GM12878 (cell line): ENCODE results near the gene HOXD11. TPM values are rescaled to one million over a fixed set of nuclear protein-coding genes. Genes with fewer than 3 reads are reported as not detected.

ENCODE experiments used
- ATAC-seq: fragments of 200-7000 bp; cut with Tn5 transposase; 3 replicates; pipeline ENCODE4 v1.9.1; 2020; ENCODE audit warnings: mild to moderate bottlenecking, moderate library complexity
- BruUV-seq: library from RNA; stranded (reverse); fragments of 400-500 nt; replicated peaks from 2 replicates; lab custom pipeline; 2021; lab: Mats Ljungman, UMichigan
- CTCF ChIA-PET: fragments of 300-600 bp; sonication (Branson Sonifier 250); formaldehyde crosslinking; extraction: SDS; loops from one replicate; lab custom pipeline; 2021; ENCODE audit warnings: inconsistent platforms; lab: Yijun Ruan, JAX
- POLR2A ChIA-PET: fragments of 350-600 bp; formaldehyde crosslinking; extraction: SDS; loops from one replicate; lab custom pipeline; 2021; ENCODE audit warnings: inconsistent platforms; lab: Charles Lee
- RAD21 ChIA-PET: fragments of 300-600 bp; sonication (Branson Sonifier 250); formaldehyde crosslinking; loops from one replicate; lab custom pipeline; 2023; ENCODE audit warnings: antibody characterized with exemption; ENCODE audit not compliant: unreplicated experiment; lab: Charles Lee
- SMC1A ChIA-PET: fragments of 300-600 bp; sonication (Branson Sonifier 250); formaldehyde crosslinking; loops from one replicate; lab custom pipeline; 2023; ENCODE audit not compliant: unreplicated experiment, uncharacterized antibody; lab: Charles Lee
- DNase-seq: peaks from one replicate; pipeline ENCODE4 v3.0.0-alpha.2; 2011; ENCODE audit warnings: low read depth, low spot score
- FAIRE-seq: peaks from 3 replicates; lab custom pipeline; 2011; peaks lifted over from hg19 to GRCh38; lab: Jason Lieb, UNC
- H2AFZ ChIP-seq: 2 replicates; pipeline ENCODE4 v1.6.0; 2011; ENCODE audit warnings: low read depth, low read length, control low read depth; ENCODE audit not compliant: control insufficient read depth
- H3K27ac ChIP-seq: 2 replicates; pipeline ENCODE4 v1.5.1; 2011; ENCODE audit warnings: control low read depth; ENCODE audit not compliant: control insufficient read depth, insufficient read depth
- H3K27me3 ChIP-seq, 2 experiments: replicated peaks in 1 of 2; 2 replicates each; pipeline versions ENCODE4 v1.6.0 to v1.6.1; 2011; ENCODE audit warnings: low read length in 1 of 2; ENCODE audit not compliant: control insufficient read depth in 2 of 2, insufficient read depth in 2 of 2
- H3K36me3 ChIP-seq, 2 experiments: 2 replicates each; pipeline ENCODE4 v1.5.1; 2011; ENCODE audit warnings: low read length in 1 of 2; ENCODE audit not compliant: control insufficient read depth in 2 of 2, insufficient read depth in 2 of 2
- H3K4me1 ChIP-seq: 2 replicates; pipeline ENCODE4 v1.6.1; 2011; ENCODE audit warnings: mild to moderate bottlenecking, low read length, moderate library complexity, mixed read lengths; ENCODE audit not compliant: control insufficient read depth, insufficient read depth
- H3K4me2 ChIP-seq: 2 replicates; pipeline ENCODE4 v1.6.0; 2011; ENCODE audit warnings: control low read depth; ENCODE audit not compliant: control insufficient read depth, insufficient read depth
- H3K4me3 ChIP-seq: fragments of 200-600 bp; sonication (generic); 2 replicates; pipeline ENCODE4 v1.5.1; 2016
- H3K79me2 ChIP-seq: 2 replicates; pipeline ENCODE4 v1.6.0; 2011; ENCODE audit warnings: low read length; ENCODE audit not compliant: control insufficient read depth, insufficient read depth
- H3K9ac ChIP-seq: 2 replicates; pipeline ENCODE4 v1.8.0; 2011; ENCODE audit warnings: low read length, control low read depth, mixed read lengths; ENCODE audit not compliant: control insufficient read depth, insufficient read depth
- H3K9me3 ChIP-seq: replicated peaks from 3 replicates; pipeline ENCODE4 v1.5.1; 2011; ENCODE audit warnings: mild to moderate bottlenecking, low read length; ENCODE audit not compliant: control insufficient read depth, insufficient read depth
- H4K20me1 ChIP-seq: 2 replicates; pipeline ENCODE4 v1.6.0; 2011; ENCODE audit not compliant: control insufficient read depth, insufficient read depth
- BCL11A ChIP-seq: IDR thresholded peaks from 2 replicates; pipeline ENCODE4 v1.6.1; 2011; ENCODE audit warnings: low read depth, low read length
- CHD1 ChIP-seq: IDR thresholded peaks from 2 replicates; pipeline ENCODE4 v1.6.1; 2012; ENCODE audit warnings: low read depth, low read length, improper control_type of control experiment
- CHD4 ChIP-seq: fragments of 200-600 bp; sonication (generic); IDR thresholded peaks from 2 replicates; pipeline ENCODE4 v1.6.1; 2016; ENCODE audit warnings: mild to moderate bottlenecking
- EZH2 ChIP-seq: IDR thresholded peaks from 2 replicates; pipeline ENCODE4 v1.6.1; 2012; ENCODE audit warnings: low read depth, mild to moderate bottlenecking, control low read depth, inconsistent platforms, low read length, borderline replicate concordance; ENCODE audit not compliant: control insufficient read depth
- GATAD2B ChIP-seq: fragments of 450-650 bp; conservative IDR thresholded peaks from 2 replicates; pipeline ENCODE4 v1.6.1; 2017; ENCODE audit warnings: low read depth, mild to moderate bottlenecking, moderate library complexity
- HDAC2 ChIP-seq: fragments of 200-600 bp; sonication (generic); IDR thresholded peaks from 2 replicates; pipeline ENCODE4 v1.6.1; 2017
- HDAC6 ChIP-seq: fragments of 200-600 bp; sonication (generic); IDR thresholded peaks from one replicate; pipeline ENCODE4 v1.8.0; 2017; ENCODE audit warnings: antibody characterized with exemption; ENCODE audit not compliant: unreplicated experiment
- KLF5 ChIP-seq: fragments of 450-650 bp; IDR thresholded peaks from 2 replicates; pipeline ENCODE4 v1.6.1; 2014; ENCODE audit warnings: mild to moderate bottlenecking; ENCODE audit not compliant: partially characterized antibody
- NFIC ChIP-seq: IDR thresholded peaks from 2 replicates; pipeline ENCODE4 v1.6.1; 2012; ENCODE audit warnings: low read depth, mild to moderate bottlenecking, inconsistent platforms, low read length, moderate library complexity
- POU2F2 ChIP-seq: IDR thresholded peaks from 3 replicates; pipeline ENCODE4 v1.6.1; 2011; ENCODE audit warnings: low read depth, mild to moderate bottlenecking, low read length, borderline replicate concordance
- SPI1 ChIP-seq: IDR thresholded peaks from 2 replicates; pipeline ENCODE4 v1.6.1; 2011; ENCODE audit warnings: low read depth, mild to moderate bottlenecking, low read length, moderate library complexity, borderline replicate concordance; ENCODE audit not compliant: insufficient read depth
- SRF ChIP-seq, 2 experiments: IDR thresholded peaks; 2 replicates each; pipeline ENCODE4 v1.6.1; 2011; ENCODE audit warnings: low read depth in 2 of 2, low read length in 2 of 2, mild to moderate bottlenecking in 1 of 2, moderate library complexity in 1 of 2
- TAF1 ChIP-seq: IDR thresholded peaks from 2 replicates; pipeline ENCODE4 v1.6.1; 2011; ENCODE audit warnings: mild to moderate bottlenecking, low read depth, low read length, borderline replicate concordance
- TCF3 ChIP-seq: IDR thresholded peaks from 2 replicates; pipeline ENCODE4 v1.6.1; 2012; ENCODE audit warnings: low read depth, mild to moderate bottlenecking, low read length, borderline replicate concordance; ENCODE audit not compliant: insufficient read depth
- TCF7 ChIP-seq: IDR thresholded peaks from 2 replicates; pipeline ENCODE4 v1.6.1; 2014; ENCODE audit warnings: antibody characterized with exemption, borderline replicate concordance
- ZBED1 ChIP-seq: IDR thresholded peaks from 2 replicates; pipeline ENCODE4 v1.6.1; 2016; ENCODE audit warnings: borderline replicate concordance
- WGBS: methylation state at CpG from one replicate; pipeline ENCODE4 v1.1.6; 2016; ENCODE audit warnings: low lambda C conversion rate; ENCODE audit not compliant: insufficient replicate concordance, insufficient coverage; ENCODE audit errors: missing lambda C conversion rate; 5-methylcytosine and 5-hydroxymethylcytosine counted together
- in situ Hi-C: fragments of 300-500 bp; cut with MboI; formaldehyde crosslinking; loops from 9 replicates; pipeline ENCODE4 v1.14.3; 2018; ENCODE audit warnings: mixed read lengths
- intact Hi-C: fragments of 100-400 bp; cut with micrococcal nuclease; formaldehyde crosslinking; loops from one replicate; pipeline ENCODE4 v1.14.2; 2022; ENCODE audit not compliant: unreplicated experiment
- polyA plus RNA-seq, 11 experiments: library from polyadenylated mRNA; depleted of rRNA in 4 of 11; unstranded in 6 of 11; stranded (reverse) in 5 of 11; fragments of >200 nt; fragmentation: Nextera tagmentation in 4 of 11; fragmentation: Illumina TruSeq in 1 of 11; extraction: Ambion mirVana in 4 of 11; extraction: Trizol in 1 of 11; gene quantifications; 1 replicate in 1 of 11; 2 replicates in 10 of 11; pipeline versions ENCODE4 v1.2.1 to v1.2.3, GENCODE V29; 2011 to 2016; ENCODE audit warnings: inconsistent platforms in 2 of 11, missing spikeins in 2 of 11, low read depth in 1 of 11
- total RNA-seq, 4 experiments: library from RNA; depleted of rRNA in 3 of 4; stranded (reverse); fragments of >200 nt in 3 of 4; fragmentation: Illumina TruSeq in 1 of 4; extraction: Trizol in 1 of 4; gene quantifications; 2 replicates each; pipeline versions ENCODE4 v1.2.1 to v1.2.3, GENCODE V29; 2013 to 2021
- TF ChIP-seq, protein P1 (sequence below), 3 experiments: IDR thresholded peaks in 2 of 3; conservative IDR thresholded peaks in 1 of 3; 2 replicates each; pipeline ENCODE4 v1.5.1; 2011; ENCODE audit warnings: low read depth in 3 of 3, low read length in 3 of 3, mild to moderate bottlenecking in 3 of 3, control low read depth in 2 of 3, moderate library complexity in 2 of 3, inconsistent platforms in 1 of 3, mixed read lengths in 1 of 3; ENCODE audit not compliant: control insufficient read depth in 2 of 3, insufficient read depth in 1 of 3; ENCODE audit errors: extremely low read depth in 1 of 3
- TF ChIP-seq, protein P2 (sequence below): fragments of 450-650 bp; formaldehyde crosslinking; IDR thresholded peaks from 2 replicates; pipeline ENCODE4 v1.4.0; 2022; ENCODE audit warnings: mild to moderate bottlenecking, moderate library complexity
- TF ChIP-seq, protein P3 (sequence below): IDR thresholded peaks from 2 replicates; pipeline ENCODE4 v1.6.1; 2011; ENCODE audit warnings: borderline replicate concordance, low read depth, mild to moderate bottlenecking, moderate library complexity, low read length; ENCODE audit not compliant: insufficient read depth, poor library complexity, severe bottlenecking

HOXD11 gene
- total and polyA plus RNA-seq, 10 of the 15 experiments (the other 5 are each of a cell fraction or from before 2014, with no cell fraction given): not detected

DNA sequence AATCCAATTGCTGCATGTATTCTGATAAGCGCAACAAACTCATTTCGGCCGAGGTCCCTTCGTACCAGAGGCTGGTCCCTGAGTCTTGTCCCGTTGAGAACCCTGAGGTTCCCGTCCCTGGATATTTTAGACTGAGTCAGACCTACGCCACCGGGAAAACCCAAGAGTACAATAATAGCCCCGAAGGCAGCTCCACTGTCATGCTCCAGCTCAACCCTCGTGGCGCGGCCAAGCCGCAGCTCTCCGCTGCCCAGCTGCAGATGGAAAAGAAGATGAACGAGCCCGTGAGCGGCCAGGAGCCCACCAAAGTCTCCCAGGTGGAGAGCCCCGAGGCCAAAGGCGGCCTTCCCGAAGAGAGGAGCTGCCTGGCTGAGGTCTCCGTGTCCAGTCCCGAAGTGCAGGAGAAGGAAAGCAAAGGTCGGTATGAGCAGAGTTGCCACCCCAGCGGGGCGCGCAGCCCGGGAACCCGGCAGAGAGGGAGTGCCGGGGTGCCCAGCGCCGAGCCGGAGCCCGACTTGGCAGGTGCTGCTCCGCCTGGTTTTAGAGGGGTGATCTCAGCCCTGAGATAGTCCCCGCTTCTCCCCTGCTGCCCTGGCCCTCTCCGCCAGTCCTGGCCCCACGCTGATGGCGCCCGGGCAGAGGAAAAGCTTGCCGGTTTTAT is 10.2 kb downstream of the HOXD11 start:
- WGBS: 68% methylated on average over 40 of the region's 40 CpGs
- Histone ChIP-seq H3K27me3 (peaks cover 9 to 43% of the 10 kb centered on the region in 2 experiments), H3K36me3 (no peaks in the 10 kb centered on the region), H3K4me3 (no peak overlapping the region), H3K79me2 (no peaks in the 10 kb centered on the region), H2AFZ (no peak overlapping the region), H3K9me3 (peaks cover 1% of the 10 kb centered on the region; the same call in 1 of the 3 replicates), H4K20me1 (no peaks in the 10 kb centered on the region), H3K27ac (no peak overlapping the region), H3K9ac (no peak overlapping the region), H3K4me1 (no peaks in the 10 kb centered on the region), H3K4me2 (no peak overlapping the region)
- POLR2A ChIA-PET: no interaction called here
- no TSS peak for BruUV-seq
- TF ChIP-seq NFIC (no peak), EZH2 (no peak), KLF5 (no peak), POU2F2 (no peak), BCL11A (no peak), SRF (IDR thresholded peaks at IDR 0.05; ENCODE audit: low read depth in 2 of 2, low read length in 2 of 2) (no peak), CHD1 (no peak), GATAD2B (no peak), SPI1 (no peak), ZBED1 (no peak), HDAC6 (no peak), TCF3 (no peak), TAF1 (no peak), CHD4 (no peak), TCF7 (no peak), HDAC2 (no peak)
- TF ChIP-seq, protein P1, sequence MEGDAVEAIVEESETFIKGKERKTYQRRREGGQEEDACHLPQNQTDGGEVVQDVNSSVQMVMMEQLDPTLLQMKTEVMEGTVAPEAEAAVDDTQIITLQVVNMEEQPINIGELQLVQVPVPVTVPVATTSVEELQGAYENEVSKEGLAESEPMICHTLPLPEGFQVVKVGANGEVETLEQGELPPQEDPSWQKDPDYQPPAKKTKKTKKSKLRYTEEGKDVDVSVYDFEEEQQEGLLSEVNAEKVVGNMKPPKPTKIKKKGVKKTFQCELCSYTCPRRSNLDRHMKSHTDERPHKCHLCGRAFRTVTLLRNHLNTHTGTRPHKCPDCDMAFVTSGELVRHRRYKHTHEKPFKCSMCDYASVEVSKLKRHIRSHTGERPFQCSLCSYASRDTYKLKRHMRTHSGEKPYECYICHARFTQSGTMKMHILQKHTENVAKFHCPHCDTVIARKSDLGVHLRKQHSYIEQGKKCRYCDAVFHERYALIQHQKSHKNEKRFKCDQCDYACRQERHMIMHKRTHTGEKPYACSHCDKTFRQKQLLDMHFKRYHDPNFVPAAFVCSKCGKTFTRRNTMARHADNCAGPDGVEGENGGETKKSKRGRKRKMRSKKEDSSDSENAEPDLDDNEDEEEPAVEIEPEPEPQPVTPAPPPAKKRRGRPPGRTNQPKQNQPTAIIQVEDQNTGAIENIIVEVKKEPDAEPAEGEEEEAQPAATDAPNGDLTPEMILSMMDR (IDR thresholded peaks at IDR 0.05 in 2 of 3, conservative IDR thresholded peaks at IDR 0.05 in 1 of 3; ENCODE audit: control insufficient read depth in 2 of 3, extremely low read depth in 1 of 3, insufficient read depth in 1 of 3, low read depth in 3 of 3, low read length in 3 of 3): no peak
- TF ChIP-seq, protein P2, sequence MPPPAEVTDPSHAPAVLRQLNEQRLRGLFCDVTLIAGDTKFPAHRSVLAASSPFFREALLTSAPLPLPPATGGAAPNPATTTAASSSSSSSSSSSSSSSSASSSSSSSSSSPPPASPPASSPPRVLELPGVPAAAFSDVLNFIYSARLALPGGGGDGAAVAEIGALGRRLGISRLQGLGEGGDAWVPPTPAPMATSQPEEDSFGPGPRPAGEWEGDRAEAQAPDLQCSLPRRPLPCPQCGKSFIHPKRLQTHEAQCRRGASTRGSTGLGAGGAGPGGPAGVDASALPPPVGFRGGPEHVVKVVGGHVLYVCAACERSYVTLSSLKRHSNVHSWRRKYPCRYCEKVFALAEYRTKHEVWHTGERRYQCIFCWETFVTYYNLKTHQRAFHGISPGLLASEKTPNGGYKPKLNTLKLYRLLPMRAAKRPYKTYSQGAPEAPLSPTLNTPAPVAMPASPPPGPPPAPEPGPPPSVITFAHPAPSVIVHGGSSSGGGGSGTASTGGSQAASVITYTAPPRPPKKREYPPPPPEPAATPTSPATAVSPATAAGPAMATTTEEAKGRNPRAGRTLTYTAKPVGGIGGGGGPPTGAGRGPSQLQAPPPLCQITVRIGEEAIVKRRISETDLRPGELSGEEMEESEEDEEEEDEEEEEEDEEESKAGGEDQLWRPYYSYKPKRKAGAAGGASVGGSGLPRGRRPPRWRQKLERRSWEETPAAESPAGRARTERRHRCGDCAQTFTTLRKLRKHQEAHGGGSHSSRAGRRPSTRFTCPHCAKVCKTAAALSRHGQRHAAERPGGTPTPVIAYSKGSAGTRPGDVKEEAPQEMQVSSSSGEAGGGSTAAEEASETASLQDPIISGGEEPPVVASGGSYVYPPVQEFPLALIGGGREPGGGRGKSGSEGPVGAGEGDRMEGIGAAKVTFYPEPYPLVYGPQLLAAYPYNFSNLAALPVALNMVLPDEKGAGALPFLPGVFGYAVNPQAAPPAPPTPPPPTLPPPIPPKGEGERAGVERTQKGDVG (CRISPR knock-in tag): no peak
- TF ChIP-seq, protein P3, sequence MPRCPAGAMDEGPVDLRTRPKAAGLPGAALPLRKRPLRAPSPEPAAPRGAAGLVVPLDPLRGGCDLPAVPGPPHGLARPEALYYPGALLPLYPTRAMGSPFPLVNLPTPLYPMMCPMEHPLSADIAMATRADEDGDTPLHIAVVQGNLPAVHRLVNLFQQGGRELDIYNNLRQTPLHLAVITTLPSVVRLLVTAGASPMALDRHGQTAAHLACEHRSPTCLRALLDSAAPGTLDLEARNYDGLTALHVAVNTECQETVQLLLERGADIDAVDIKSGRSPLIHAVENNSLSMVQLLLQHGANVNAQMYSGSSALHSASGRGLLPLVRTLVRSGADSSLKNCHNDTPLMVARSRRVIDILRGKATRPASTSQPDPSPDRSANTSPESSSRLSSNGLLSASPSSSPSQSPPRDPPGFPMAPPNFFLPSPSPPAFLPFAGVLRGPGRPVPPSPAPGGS: no peak
- ATAC-seq (no peak), FAIRE-seq (no peak), DNase-seq (no peak)
- CTCF ChIA-PET: no interaction called here
- SMC1A ChIA-PET: interaction anchor here (0.6 kb wide), 1 partner anchor 1004 kb away, joined by 3 read pairs; no protein-coding TSS in a partner anchor
- RAD21 ChIA-PET: no interaction called here
- intact Hi-C loops (no loop called here), in situ Hi-C loops (no loop called here)
